GM21528 (cell line): ENCODE measurements around the gene SLC25A22.

Source experiments
- ATAC-seq: cut with Tn5 transposase; IDR thresholded peaks from one replicate; pipeline ENCODE4 v1.9.1; 2021; ENCODE audit warnings: mild to moderate bottlenecking, moderate library complexity; ENCODE audit not compliant: unreplicated experiment, low FRiP score

Gene SLC25A22

GRCh38 chr11:808427-809286 is 10.6 kb upstream of the SLC25A22 start:
- ATAC-seq = no peak

DNA sequence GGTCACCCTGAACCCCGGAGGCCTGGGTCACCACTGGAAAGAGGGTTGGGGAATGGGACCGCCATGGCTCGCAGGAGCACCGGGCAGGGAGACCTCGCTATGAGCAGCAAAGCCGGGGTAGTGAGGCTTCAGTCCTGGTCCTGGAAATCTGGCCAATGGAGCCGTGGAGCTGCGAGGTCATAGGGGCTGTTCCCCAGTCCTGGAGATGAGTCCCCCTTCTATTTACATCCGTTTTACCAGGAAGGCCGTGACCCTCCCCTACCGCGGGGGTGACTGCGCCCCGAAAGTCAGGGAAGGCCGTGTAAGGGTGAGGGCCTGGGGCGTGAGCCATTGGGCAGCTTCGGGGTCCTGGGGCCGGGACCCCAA is 6.5 kb upstream of the SLC25A22 start:
- no peak for ATAC-seq

DNA sequence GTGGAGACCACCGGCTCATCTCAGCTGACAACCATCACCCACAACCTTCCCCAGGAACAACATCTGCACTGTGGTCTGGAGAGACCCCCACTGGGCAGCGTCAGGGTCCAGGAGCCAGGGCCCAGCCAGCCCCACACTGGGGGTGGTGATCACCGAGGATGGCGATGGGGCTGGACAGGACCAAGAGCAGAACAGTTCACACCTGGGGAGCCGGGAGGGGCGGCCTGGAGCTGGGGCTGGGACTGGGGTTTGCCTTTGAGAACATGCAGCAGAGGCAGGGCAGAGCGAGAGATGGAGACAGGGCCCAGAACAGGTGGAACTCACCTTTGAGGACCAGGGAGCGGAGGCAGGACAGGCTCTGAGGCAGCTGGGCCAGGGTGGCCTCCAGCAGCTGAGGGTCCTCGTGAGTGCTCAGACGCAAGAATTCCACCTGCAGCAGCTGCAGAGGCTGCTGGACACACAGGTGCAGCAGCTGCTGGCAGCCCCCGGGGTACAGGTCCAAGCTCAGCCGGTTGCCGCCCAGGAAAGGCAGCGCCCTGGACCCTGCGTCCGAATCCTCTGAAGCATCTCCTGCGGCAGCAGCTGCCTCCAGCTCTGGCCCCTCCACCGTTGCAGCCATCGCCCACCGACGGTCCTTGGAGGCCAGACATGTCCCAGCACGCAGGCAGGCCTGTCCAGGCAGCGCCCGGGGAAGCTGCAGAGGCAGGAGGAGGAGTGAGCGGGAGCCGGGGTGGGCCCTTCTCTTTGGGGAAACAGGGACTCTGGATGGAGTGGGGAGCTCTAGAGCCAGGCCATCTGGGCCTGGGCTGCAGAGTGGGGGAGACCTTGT is 5.9 kb upstream of the SLC25A22 start:
- ATAC-seq = no peak

GRCh38 chr11:803467-803742 is 5.3 kb upstream of the SLC25A22 start:
- no peak for ATAC-seq

GRCh38 chr11:802693-803466 is 4.8 kb upstream of the SLC25A22 start:
- no peak for ATAC-seq

GRCh38 chr11:802018-802617 is 4.0 kb upstream of the SLC25A22 start:
- ATAC-seq = no peak

- no peak for ATAC-seq
These were observed 3.2 kb upstream of the SLC25A22 start for GRCh38 chr11:801097-801780.

DNA sequence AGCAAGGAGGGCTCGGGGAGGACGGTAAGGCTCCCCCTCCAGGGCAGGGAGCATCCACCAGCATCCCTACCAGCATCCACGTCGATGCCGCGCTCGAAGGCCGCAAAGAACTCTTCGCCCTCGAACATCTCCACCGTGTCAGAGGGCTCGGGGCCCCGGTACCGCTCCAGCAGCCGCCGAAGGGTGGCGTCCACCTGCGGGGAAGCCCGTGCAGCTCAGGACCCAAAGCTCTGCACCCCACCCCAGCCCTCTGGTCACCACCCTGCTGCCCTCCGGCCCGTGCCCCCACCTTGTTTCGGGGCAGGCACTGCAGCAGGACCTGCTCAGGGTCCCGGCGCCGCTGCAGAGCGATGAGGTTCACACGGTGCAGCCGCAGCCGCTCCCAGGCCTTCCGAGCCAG is 2.4 kb upstream of the SLC25A22 start:
- ATAC-seq = no peak

- ATAC-seq = no peak
These were observed 1.7 kb upstream of the SLC25A22 start for GRCh38 chr11:799641-800316.

DNA sequence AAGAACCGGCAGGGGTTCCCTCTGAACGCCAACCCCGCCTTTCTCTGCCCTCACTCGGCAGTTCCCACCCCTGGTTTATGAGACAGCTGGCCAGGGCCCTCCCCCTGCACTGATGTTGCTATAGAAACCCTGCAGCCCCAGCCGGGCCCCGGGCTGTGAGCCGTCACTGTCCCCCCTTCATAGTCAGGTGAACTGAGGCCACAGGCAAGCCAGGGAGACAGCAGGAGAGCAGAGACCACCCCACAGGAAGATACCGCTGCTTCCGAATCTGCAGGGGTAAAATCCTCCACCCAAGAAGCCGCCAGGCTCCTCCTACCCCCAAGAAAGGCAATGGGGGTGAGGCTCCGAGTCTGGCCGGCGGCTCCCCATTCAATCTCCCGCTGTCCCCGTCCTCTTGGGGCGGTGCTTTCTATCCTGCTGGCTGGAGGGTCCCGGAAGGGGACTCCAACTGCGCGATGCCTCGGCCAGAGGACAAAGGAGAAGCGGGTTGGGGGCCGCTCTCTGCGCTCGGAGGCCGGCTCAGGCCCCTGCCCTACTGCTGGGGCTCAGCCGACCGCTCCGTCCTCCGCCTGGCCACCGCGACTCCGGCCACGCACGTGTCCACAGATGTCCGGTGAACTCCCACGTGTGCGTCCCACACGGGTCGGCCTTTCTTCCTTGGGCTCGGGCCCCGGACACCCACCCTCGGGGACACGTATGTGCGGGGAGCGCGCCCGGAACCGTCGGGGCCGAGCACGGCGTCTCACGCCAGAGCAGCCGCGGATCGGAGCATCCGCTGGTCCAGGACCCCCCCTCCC is 587 bp downstream of the SLC25A22 start:
- ATAC-seq = peak; percentile 33

- peak; percentile 0 for ATAC-seq
These were observed 1.4 kb downstream of the SLC25A22 start for GRCh38 chr11:796565-797295.

DNA sequence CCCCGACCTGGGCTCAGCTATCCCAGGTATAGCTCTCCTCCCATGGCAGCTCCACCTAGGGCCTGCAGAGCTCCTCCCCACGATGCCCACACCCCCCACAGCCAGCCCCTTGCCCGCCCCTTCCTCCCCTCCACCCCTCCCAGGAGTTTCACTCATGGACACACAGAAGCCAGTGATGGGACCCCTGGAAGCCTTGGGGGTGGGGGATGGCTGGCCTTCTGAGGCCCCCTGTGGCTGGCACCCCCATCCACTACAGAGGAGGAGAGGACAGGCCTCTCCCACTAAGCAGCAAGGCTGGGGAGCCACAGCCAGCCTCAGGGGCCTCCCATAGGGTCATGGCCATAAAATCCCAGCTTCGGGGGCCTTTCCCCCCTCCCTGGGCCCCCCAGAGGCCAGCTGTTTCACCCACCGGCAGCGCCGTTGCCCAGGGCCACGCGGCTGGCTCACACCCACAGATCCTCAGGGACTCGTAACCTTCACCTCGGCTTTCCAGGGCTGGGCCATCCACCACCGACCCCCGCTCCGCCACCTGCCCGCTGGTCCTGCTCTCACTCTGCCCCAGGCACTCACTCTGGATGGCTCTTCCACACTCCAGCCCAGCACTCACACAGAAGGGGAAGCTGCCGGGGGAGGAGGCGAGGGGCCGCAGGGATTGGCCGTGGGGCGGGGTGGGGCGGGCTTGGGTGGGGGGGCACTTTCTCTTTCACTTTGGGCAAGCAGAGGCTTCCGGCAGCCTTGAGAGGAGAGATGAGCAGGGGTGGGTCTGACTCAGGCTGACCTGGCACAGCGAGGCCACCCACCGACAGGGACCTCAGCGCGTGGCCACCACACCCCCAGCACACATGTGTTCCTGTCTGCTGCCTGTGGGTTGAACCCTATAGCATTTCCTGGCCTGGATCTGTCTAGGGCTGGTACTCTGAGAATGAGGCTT is 2.2 kb downstream of the SLC25A22 start:
- no peak for ATAC-seq

GRCh38 chr11:794766-795633 is 3.1 kb downstream of the SLC25A22 start:
- ATAC-seq = no peak

- ATAC-seq = no peak
These were observed 3.9 kb downstream of the SLC25A22 start for GRCh38 chr11:794013-794765.

- ATAC-seq = no peak
These were observed 4.5 kb downstream of the SLC25A22 start for GRCh38 chr11:793556-793955.

DNA sequence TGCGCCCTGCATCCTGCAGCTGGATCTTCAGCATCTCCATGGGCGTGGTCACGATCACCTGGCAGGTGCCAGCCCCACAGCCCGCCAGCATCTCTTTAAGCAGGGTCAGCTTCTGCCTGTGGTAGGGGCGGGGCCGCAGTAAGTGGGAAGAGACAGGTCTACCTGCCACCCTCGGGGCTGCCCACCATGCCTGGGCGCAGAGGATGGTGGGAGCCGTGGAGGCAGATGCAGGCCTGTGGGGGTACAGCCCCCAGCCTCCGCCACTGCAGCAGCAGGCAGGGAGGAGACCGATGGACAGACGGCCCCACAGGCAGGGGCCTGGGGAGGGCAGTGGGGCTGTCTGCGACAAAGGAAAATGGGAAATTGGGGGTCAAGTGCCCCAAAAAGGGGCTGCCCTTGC is 5.2 kb downstream of the SLC25A22 start:
- no peak for ATAC-seq
